ENCODE results near the gene BEND6. TPM values are rescaled to one million over a fixed set of nuclear protein-coding genes. Genes with fewer than 3 reads are reported as not detected.
"Not testable (repeated sequence)": the region's sequence is repeated elsewhere in the genome, so short reads cannot be mapped to it uniquely, and the experiment has no call there.

BEND6 gene
- total and polyA plus RNA-seq, 2 of the 4 experiments (the other 2 are of a cell fraction), result 4.1 to 9.7 TPM

DNA sequence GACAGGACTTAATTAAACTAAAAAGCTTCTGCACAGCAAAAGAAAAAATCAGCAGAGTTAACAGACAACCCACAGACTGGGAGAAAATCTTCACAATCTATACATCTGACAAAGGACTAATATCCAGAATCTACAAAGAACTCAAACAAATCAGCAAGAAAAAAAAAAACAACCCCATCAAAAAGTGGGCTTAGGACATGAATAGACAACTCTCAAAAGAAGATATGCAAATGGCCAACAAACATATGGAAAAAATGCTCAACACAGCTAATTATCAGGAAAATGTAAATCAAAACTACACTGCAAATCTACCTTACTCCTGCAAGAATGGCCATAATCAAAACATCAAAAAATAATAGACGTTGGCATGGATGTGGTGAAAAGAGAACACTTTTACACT lies 89.2 kb downstream of the BEND6 start:
- not testable (repeated sequence) for H2BK120ac ChIP-seq (ENCODE audit: low read depth, low read length)
- WGBS, 2 experiments (ENCODE audit: extremely low coverage in 2 of 2, insufficient read length in 1 of 2), result no CpG with 5 or more reads among the region's 1 CpG

More for the DNA sequence above, 89.2 kb downstream of the BEND6 start:
- H3K27ac ChIP-seq (ENCODE audit: insufficient read depth, low read length); H3K23ac ChIP-seq (ENCODE audit: low read depth, low read length); H3K4me2 ChIP-seq (ENCODE audit: low read depth, low read length); H3K36me3 ChIP-seq (ENCODE audit: control insufficient read depth, insufficient read depth, low read length); H2AK9ac ChIP-seq (replicated peaks; ENCODE audit: low read depth, low read length, poor library complexity); intact Hi-C loops (cut with micrococcal nuclease); H2BK20ac ChIP-seq (ENCODE audit: low read depth, low read length); CTCF ChIA-PET; H2BK5ac ChIP-seq (ENCODE audit: low read depth, low read length, poor library complexity, severe bottlenecking); H3K4ac ChIP-seq (ENCODE audit: low read depth, low read length); H3K4me3 ChIP-seq (ENCODE audit: insufficient read depth, low read depth, low read length); H2AFZ ChIP-seq (replicated peaks; ENCODE audit: low read length, poor library complexity); H4K8ac ChIP-seq (ENCODE audit: low read depth in 2 of 2, low read length in 2 of 2); H4K5ac ChIP-seq (ENCODE audit: low read depth, low read length); H2AK5ac ChIP-seq (ENCODE audit: low read depth, low read length); H3K9me3 ChIP-seq (ENCODE audit: control insufficient read depth, insufficient read depth, low read length); H3K9ac ChIP-seq (ENCODE audit: low read depth, low read length); ATAC-seq (ENCODE audit: low read depth); H2BK15ac ChIP-seq (ENCODE audit: low read depth, low read length); H3K79me1 ChIP-seq (ENCODE audit: low read depth in 1 of 2, low read length in 2 of 2); dilution Hi-C loops (cut with HindIII; ENCODE audit: low sequenced_read_pairs, unreplicated experiment); in situ Hi-C loops (cut with MboI; ENCODE audit: low sequenced_read_pairs); H3K9me1 ChIP-seq (ENCODE audit: insufficient read depth, low read length); BruUV-seq (replicated peaks); H3K18ac ChIP-seq (ENCODE audit: low read depth, low read length); POLR2A ChIA-PET (ENCODE audit: unreplicated experiment); H3K56ac ChIP-seq (ENCODE audit: extremely low read depth, insufficient read depth, low read length); H3K4me1 ChIP-seq (ENCODE audit: control insufficient read depth, insufficient read depth, low read length); H4K20me1 ChIP-seq (ENCODE audit: insufficient read depth, low read length); H3K27me3 ChIP-seq (ENCODE audit: control insufficient read depth, insufficient read depth, low read length); H3K14ac ChIP-seq (replicated peaks; ENCODE audit: low read depth, low read length); DNase-seq; H4K91ac ChIP-seq (ENCODE audit: insufficient read depth, low read depth, low read length): not testable (repeated sequence)

Measured in IMR-90 (cell line).